ENCODE results near the gene AURKB.

AURKB gene

GRCh38 chr17:8156246-8156992 is 54.0 kb downstream of the AURKB start:
- Histone ChIP-seq H3K4me2 (ENCODE audit: low read depth, low read length, poor library complexity, severe bottlenecking) (peak overlapping the region; percentile 79), H3K4me3 (ENCODE audit: low read length, poor library complexity, severe bottlenecking) (peak overlapping the region; percentile 75), H3K9ac (ENCODE audit: low read depth, low read length, poor library complexity, severe bottlenecking) (peak overlapping the region; percentile 71), H3K79me2 (ENCODE audit: insufficient read depth, low read length) (peaks cover 19% of the 10 kb centered on the region), H3F3A (ENCODE audit: low read depth) (0 out of 2 replicates have a peak, but pooled peaks cover 7% of the 10 kb centered on the region), H3K9me2 (replicated peaks; ENCODE audit: low read depth, low read length) (no peaks in the 10 kb centered on the region), H3K36me3 (ENCODE audit: insufficient read depth, low read length) (no peaks in the 10 kb centered on the region), H3K4me1 (ENCODE audit: insufficient read depth, low read length, poor library complexity, severe bottlenecking) (peaks cover 39% of the 10 kb centered on the region), H3K27me3 (ENCODE audit: insufficient read depth, low read length, poor library complexity, severe bottlenecking) (no peaks in the 10 kb centered on the region), H2AFZ (ENCODE audit: low read length) (peak overlapping the region; percentile 57; the same call in 1 of the 2 replicates), H4K20me1 (ENCODE audit: insufficient read depth, low read length, poor library complexity, severe bottlenecking) (peaks cover 33% of the 10 kb centered on the region), H3K9me3 (ENCODE audit: insufficient read depth, low read depth, low read length) (no peaks in the 10 kb centered on the region)
- TF ChIP-seq, protein P1, sequence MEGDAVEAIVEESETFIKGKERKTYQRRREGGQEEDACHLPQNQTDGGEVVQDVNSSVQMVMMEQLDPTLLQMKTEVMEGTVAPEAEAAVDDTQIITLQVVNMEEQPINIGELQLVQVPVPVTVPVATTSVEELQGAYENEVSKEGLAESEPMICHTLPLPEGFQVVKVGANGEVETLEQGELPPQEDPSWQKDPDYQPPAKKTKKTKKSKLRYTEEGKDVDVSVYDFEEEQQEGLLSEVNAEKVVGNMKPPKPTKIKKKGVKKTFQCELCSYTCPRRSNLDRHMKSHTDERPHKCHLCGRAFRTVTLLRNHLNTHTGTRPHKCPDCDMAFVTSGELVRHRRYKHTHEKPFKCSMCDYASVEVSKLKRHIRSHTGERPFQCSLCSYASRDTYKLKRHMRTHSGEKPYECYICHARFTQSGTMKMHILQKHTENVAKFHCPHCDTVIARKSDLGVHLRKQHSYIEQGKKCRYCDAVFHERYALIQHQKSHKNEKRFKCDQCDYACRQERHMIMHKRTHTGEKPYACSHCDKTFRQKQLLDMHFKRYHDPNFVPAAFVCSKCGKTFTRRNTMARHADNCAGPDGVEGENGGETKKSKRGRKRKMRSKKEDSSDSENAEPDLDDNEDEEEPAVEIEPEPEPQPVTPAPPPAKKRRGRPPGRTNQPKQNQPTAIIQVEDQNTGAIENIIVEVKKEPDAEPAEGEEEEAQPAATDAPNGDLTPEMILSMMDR (conservative IDR thresholded peaks at IDR 0.05; ENCODE audit: low read length) = no peak

DNA sequence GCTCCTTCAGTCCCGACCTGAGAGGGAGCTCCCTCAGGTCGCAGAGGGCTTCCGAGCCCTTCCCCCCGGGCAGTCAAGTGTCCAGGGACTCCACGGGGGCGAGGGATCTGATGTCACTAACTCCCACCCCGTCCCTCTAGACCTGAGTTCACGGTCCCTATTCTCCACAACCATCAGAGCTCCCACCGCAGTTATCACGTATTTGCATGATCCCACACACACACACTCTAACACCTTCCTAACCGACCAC is 54.5 kb downstream of the AURKB start:
- Histone ChIP-seq H3K9ac (ENCODE audit: low read depth, low read length, poor library complexity, severe bottlenecking) (peak overlapping the region; percentile 45), H3K9me2 (replicated peaks; ENCODE audit: low read depth, low read length) (no peaks in the 10 kb centered on the region), H3K27me3 (ENCODE audit: insufficient read depth, low read length, poor library complexity, severe bottlenecking) (no peaks in the 10 kb centered on the region), H3K4me2 (ENCODE audit: low read depth, low read length, poor library complexity, severe bottlenecking) (peak overlapping the region; percentile 79), H3K4me3 (ENCODE audit: low read length, poor library complexity, severe bottlenecking) (peak overlapping the region; percentile 75), H3K9me3 (ENCODE audit: insufficient read depth, low read depth, low read length) (no peaks in the 10 kb centered on the region), H3K4me1 (ENCODE audit: insufficient read depth, low read length, poor library complexity, severe bottlenecking) (peaks cover 36% of the 10 kb centered on the region), H3K79me2 (ENCODE audit: insufficient read depth, low read length) (peaks cover 15% of the 10 kb centered on the region), H4K20me1 (ENCODE audit: insufficient read depth, low read length, poor library complexity, severe bottlenecking) (peaks cover 29% of the 10 kb centered on the region), H3K36me3 (ENCODE audit: insufficient read depth, low read length) (no peaks in the 10 kb centered on the region), H3F3A (ENCODE audit: low read depth) (0 out of 2 replicates have a peak, but pooled peaks cover 7% of the 10 kb centered on the region), H2AFZ (ENCODE audit: low read length) (0 out of 2 replicates have a peak overlapping the region, but pooled peaks have one; percentile 57)
- TF ChIP-seq, protein P1 (conservative IDR thresholded peaks at IDR 0.05; ENCODE audit: low read length) = no peak
- no peak for TF ChIP-seq EZH2phosphoT487 (IDR thresholded peaks at IDR 0.05; ENCODE audit: borderline replicate concordance)

DNA sequence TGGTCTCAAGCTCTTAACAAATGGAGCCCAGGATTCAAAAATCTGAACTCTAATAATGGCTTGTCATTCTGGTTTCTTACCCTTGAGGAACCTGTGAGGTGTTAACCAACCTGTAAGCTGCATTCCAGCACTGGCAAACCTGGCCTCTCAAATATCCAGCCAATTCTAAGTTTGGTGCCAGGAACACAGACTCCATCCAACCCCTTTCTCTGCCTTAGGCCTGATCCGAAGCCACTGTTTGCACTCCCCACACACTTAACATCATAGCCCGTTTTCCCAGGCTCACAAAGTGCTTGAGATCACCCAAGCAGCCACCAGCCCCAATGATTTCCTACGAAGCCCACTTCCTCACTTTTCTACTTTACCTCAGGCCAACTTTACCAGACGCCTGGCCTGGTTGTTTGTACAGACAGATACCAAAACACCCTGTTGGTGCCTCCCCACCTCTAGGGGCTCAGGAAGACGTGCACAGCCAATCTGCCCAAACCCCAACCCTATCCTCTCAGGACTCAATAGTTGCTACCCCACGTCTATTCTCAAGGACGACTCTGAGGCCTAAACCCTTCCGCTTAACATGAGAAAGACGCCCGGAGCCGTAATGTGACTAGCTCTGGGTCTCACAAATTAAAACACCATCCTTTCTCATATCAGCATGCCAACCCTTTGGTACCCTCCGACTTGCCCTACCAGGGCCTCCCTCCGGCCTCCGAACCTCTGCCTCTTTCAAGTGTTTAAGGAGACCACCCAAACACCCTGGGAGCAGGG is 55.0 kb downstream of the AURKB start:
- Histone ChIP-seq H3K4me2 (ENCODE audit: low read depth, low read length, poor library complexity, severe bottlenecking) (peak overlapping the region; percentile 79), H3K9me2 (replicated peaks; ENCODE audit: low read depth, low read length) (no peaks in the 10 kb centered on the region), H3K9me3 (ENCODE audit: insufficient read depth, low read depth, low read length) (no peaks in the 10 kb centered on the region), H3K9ac (ENCODE audit: low read depth, low read length, poor library complexity, severe bottlenecking) (peak overlapping the region; percentile 45), H3K36me3 (ENCODE audit: insufficient read depth, low read length) (no peaks in the 10 kb centered on the region), H3F3A (ENCODE audit: low read depth) (0 out of 2 replicates have a peak, but pooled peaks cover 7% of the 10 kb centered on the region), H3K4me3 (ENCODE audit: low read length, poor library complexity, severe bottlenecking) (peak overlapping the region; percentile 75), H3K79me2 (ENCODE audit: insufficient read depth, low read length) (peaks cover 17% of the 10 kb centered on the region; the same call in 1 of the 2 replicates), H2AFZ (ENCODE audit: low read length) (0 out of 2 replicates have a peak overlapping the region, but pooled peaks have one; percentile 57), H3K27me3 (ENCODE audit: insufficient read depth, low read length, poor library complexity, severe bottlenecking) (no peaks in the 10 kb centered on the region), H4K20me1 (ENCODE audit: insufficient read depth, low read length, poor library complexity, severe bottlenecking) (peaks cover 29% of the 10 kb centered on the region), H3K4me1 (ENCODE audit: insufficient read depth, low read length, poor library complexity, severe bottlenecking) (peaks cover 38% of the 10 kb centered on the region)
- no peak for TF ChIP-seq EZH2phosphoT487 (IDR thresholded peaks at IDR 0.05; ENCODE audit: borderline replicate concordance)
- TF ChIP-seq, protein P1 (conservative IDR thresholded peaks at IDR 0.05; ENCODE audit: low read length) = no peak
